22Rv1 (cell line): ENCODE data around the gene GNAI3.

ENCODE experiments used
- H3K27ac ChIP-seq: fragments of 450-650 bp; 2 replicates; pipeline ENCODE4 v1.5.1; 2017
- ZFX ChIP-seq: fragments of 450-650 bp; IDR thresholded peaks from 2 replicates; pipeline ENCODE4 v1.6.1; 2017; ENCODE audit warnings: antibody characterized with exemption, borderline replicate concordance
- TF ChIP-seq, protein P1 (sequence below): fragments of 450-650 bp; IDR thresholded peaks from 2 replicates; pipeline ENCODE4 v1.5.1; 2017; ENCODE audit warnings: mild to moderate bottlenecking

Gene GNAI3

GRCh38 chr1:109503935-109504334, 44.5 kb upstream of the GNAI3 start:
- H3K27ac ChIP-seq, result no peak overlapping the region
- no peak for TF ChIP-seq ZFX
- TF ChIP-seq, protein P1, sequence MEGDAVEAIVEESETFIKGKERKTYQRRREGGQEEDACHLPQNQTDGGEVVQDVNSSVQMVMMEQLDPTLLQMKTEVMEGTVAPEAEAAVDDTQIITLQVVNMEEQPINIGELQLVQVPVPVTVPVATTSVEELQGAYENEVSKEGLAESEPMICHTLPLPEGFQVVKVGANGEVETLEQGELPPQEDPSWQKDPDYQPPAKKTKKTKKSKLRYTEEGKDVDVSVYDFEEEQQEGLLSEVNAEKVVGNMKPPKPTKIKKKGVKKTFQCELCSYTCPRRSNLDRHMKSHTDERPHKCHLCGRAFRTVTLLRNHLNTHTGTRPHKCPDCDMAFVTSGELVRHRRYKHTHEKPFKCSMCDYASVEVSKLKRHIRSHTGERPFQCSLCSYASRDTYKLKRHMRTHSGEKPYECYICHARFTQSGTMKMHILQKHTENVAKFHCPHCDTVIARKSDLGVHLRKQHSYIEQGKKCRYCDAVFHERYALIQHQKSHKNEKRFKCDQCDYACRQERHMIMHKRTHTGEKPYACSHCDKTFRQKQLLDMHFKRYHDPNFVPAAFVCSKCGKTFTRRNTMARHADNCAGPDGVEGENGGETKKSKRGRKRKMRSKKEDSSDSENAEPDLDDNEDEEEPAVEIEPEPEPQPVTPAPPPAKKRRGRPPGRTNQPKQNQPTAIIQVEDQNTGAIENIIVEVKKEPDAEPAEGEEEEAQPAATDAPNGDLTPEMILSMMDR, result no peak

DNA sequence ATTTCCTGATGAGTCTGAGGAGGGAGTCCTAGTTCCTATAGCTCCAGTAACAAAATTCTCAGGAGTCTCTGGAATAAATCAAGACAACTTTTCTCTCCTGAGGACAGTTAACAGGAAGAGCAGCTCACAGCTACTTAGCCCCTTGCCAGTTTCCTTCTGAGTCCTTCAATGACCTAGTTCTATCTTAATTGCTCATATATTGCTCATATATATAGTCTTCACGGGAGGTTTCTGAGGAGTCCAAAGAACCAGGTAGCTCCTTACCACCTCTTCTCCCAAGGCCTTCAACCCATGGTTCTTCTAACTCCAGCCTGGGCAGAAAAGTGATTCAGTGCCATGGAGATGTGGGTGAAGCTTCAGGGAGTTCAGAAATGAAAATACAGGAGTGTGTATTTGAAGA, 43.4 kb upstream of the GNAI3 start:
- H3K27ac ChIP-seq, result no peak overlapping the region
- no peak for TF ChIP-seq ZFX
- TF ChIP-seq, protein P1, result no peak

DNA sequence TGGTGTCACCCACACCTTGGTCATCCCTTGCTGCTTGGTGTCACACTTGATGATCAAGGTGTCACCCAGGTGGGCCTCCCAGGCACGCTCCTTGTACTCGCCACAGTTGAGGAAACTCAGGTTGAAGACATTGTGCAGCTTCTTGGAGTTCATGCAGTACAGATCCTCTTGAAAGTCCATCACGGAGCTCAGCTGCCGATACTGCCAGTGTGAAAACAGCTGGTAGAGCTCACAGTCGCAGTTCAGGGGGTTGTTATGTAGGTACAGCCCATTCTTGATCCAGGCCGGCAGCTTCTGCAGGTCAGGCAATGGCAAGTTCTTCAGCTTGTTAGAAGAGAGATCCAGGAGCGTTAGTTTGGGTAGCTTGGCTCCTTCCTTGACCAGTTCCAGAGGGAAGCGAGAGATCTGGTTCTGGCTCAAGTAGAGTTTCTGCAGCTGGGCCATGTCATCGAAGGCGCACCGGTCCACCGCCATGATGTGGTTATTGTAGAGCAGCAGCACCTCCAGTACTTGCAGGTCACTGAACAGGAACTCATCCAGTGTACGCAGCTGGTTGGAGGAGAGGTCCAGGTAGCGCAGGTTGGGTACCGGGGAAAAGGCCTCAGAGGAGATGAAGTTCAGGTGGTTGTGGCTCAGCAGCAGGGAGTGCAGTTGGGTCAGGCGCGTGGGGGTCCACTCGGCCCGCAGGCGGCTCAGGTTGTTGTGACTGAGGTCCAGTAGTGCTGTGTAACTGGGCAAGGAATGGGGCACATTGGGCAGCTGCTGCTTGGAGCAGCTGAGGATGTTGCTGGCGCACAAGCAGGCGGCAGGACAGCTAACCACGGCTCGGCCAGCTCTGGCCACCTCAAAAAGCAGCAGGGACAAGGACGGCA, 40.2 kb upstream of the GNAI3 start:
- H3K27ac ChIP-seq, result no peak overlapping the region
- TF ChIP-seq, protein P1, result no peak
- TF ChIP-seq ZFX, result no peak

GRCh38 chr1:109508873-109509175, 39.6 kb upstream of the GNAI3 start:
- TF ChIP-seq ZFX, result no peak
- TF ChIP-seq, protein P1, result no peak
- H3K27ac ChIP-seq, result no peak overlapping the region

DNA sequence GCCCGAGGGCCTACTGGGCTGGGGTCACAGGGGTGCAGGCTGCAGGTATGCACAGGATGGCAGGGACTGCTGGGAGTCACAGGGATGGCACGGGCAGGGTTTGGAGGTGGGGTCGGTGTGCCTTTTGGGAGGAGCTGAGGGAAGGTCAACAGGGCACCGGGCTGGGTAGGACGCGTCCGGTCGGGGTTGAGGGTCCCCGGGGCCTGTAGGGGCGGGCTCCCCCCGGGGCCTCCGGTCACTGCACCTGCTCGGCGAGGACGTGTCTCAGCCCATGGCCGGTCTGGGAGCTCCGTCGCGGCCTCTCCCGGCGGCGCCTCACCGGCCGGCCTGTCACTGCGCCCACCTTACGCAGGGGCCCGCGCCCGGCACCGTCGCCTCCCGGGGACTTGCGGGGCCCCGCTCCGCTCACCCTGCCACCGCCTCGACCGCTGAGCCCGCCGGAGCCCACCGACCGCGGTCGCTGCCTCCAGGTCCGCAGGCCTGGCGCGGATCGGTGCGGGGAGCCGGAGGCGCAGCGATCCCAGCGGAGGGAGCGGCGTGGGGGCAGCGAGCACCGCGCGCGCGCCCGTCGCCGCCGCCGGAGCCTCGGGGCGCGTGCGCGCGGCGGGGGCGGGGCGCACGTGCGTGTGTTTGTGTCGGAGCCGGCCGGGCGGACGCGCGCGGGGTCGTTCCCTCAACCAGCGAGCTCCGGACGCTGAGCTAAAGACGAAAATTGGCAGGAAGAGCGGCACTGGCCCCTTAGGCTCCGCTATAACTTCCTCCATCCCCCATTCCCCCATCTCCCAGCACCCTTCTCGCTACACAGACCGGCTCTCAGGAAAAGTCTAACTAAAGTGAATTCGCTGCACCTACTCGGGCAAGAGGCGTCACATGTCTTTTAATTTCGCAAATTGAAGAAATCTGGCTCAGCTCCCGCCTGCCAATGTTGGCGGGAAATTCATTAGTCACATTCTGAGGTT, 39.0 kb upstream of the GNAI3 start, which contains the start of gene AMIGO1:
Gene AMIGO1 (minus strand): TSS at position 552 of the 959 bp plus-strand sequence. CDS start 815 bp downstream, outside the sequence.
- TF ChIP-seq ZFX, result no peak
- TF ChIP-seq, protein P1, result no peak
- H3K27ac ChIP-seq, result no peak within 1 kb of the TSS

DNA sequence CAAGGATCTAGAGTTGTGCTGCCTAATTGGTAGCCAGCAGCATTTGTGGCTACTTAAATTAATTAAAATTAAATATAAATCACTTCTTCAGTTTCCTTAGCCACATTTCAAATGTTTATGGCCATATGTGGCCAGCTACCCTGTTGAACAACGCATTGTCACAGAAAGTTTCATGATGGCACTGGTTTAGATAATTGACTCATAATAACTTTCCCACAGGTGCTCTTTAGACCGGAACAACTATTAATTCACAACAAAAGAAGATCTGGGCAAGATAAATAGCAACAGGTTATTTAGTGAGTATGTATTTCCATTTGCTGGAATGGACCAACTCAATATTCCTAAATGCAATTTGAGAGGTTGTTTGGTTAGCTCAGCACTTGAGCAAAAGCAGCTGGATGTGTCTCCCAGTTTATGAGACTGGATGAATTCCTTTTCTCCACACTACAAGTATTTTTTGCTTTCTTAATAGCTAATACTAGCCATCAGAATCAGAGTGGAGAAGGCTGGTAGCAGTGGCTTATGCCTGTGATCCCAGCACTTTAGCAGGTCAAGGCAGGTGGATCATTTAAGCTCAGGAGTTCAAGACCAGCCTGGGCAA, 35.2 kb upstream of the GNAI3 start:
- TF ChIP-seq, protein P1, result no peak
- no peak for TF ChIP-seq ZFX
- no peak overlapping the region for H3K27ac ChIP-seq
